HG03378 (cell line): Measurements from ENCODE around the gene B9D2.
A peak's percentile ranks its signal among the peaks of the same experiment; 100 is the strongest.
"Not testable (repeated sequence)": the region's sequence is repeated elsewhere in the genome, so short reads cannot be mapped to it uniquely, and the experiment has no call there.

Source experiments
- ATAC-seq: cut with Tn5 transposase; IDR thresholded peaks from one replicate; pipeline ENCODE4 v1.9.1; 2021; ENCODE audit warnings: mild to moderate bottlenecking, moderate library complexity; ENCODE audit not compliant: unreplicated experiment

The B9D2 gene

DNA sequence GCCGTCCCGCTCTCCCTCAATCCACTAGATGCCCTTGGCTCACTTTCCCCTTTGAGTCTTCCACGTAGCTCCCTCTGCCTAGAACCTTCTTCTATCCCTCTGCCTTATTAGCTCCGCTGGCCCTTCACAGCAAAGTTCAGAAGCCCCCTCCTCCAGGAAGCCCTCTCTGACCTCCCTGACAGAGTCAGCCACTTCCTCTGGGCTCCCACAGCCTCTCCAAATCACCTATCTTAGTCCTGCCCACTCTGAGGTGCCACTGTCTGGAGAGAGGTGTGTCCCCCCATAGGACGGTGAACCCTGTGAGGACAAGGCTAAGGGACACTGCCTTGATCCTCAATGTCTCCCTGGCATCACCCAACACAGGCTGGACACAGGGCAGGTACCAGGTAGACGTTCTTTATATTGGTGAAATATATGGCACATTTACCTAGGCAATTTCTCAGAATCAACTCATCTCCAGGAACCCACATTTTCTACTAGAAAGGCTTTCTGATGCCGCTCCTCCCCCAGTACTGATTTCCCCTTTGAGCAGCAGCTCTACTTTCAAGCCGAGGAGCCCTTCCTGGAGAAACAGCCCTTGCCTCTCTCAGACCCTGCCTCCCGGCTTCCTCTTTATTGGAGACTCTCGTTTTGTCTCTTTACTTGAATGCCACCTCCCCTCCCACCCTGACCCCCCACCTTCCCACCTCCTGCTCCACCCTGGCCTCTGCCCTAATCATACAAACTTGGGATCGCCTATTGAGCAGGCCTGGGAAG is 6.8 kb downstream of the B9D2 start:
- ATAC-seq = no peak

DNA sequence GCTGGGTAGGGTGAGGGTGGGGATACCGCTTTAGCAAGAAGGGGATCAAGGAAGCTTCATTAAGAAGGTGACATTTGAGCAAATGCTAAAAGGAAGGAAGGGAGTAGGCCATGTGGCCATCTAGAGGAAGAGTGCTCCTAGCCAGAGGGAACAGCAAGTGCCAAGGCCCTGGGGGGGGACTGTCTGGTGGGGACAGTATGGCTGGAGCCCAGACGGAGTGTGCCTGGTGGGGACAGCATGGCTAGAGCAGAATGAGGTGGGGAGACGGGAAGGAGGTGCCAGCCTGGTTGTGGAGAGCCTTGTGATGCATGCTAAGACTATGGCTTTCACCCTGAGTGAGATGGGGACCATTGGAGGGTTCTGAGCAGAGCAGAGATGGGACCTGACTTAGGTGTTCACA is 8.1 kb downstream of the B9D2 start:
- no peak for ATAC-seq

DNA sequence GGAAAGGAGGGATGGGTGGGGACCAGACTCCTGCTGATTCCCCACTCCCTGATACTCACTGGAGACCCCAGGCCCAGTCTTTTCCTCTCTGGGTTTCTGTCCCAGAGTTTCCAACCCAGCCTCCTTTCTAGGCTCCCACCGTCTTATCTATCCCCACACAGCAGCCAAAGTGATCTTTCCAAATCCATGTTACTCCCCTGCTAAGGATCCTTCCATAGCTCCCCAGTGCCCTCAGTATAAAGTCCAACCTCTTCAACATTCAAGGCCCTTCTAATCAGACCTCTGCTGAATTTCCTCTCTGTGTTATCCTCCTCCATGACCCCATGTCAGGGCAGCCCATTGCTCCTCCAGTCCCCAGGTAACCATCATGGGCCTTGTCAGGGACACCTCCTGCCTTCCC is 8.9 kb downstream of the B9D2 start:
- no peak for ATAC-seq

DNA sequence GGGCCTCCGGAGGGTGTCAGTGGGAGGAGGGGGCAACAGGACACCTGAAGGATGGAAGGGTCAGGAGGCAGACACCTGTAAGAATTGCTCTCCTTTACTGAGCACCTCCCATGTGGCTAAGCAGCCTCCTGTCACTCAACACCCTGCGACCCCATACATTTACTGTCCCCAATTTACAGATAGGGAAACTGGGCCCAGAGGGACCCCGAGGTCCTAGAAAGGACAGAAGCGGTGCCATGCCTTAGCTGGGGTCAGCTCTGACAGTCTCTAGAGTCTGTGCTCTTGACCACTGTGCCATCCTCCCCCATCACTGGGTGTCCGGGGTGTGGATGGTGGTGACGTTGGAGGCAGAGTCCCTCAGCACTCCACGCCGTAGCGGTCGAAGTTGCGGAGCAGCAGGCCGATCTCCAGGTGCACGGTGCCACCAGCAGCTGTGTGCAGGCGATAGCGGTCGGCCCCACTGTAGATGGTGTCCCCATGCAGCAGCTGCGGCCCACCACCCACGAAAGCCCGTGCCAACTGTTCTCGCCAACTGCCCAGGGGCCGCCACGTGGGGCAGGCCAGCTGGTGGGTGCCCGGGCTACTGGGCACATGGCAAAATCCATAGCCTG is 9.5 kb downstream of the B9D2 start:
- ATAC-seq = no peak

DNA sequence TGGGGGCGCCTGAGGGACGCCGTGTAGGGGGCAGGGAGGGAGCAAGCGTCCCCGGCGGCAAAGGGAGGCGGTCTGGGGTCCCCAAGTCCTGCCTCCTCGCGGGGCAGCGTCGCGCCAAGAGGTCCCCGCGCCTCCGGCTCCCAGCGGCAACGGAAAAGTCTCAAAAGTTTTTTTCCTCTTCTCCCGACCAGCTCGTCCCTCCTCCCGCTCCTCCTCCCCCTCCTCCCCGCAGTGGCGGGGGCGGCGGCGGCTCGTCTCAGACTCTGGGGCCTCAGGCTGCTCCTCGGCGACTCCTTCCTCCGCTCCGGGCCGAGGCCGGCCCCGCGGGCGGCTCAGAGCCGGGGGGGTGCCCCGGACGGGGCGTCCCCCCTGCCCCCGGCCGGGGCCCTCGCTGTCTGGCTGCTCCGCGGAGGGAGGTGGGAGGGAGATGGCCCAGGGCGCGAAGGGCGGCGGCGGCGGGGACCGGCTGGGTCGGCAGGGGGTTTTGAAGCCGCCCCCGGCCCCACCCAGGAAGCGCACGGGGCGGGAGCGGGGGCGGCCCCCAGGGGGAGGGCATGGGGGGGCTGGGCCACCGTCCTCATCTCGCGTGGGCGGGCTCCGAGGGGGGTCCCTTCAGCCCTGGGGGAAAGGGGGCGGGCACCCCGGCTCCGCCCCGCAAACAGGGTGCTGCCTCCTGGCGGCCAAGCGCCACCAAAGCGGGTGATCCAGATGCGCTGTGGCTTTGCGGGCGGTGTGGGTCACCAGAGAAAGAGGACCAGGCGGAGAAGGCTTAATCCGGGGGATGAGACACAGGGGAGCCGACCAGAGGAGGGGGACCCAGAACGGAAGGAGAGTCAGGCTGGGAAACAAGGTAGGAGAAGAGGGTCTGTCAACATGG is 10.2 kb downstream of the B9D2 start, which contains the start of gene TGFB1:
TSS of gene TGFB1 (minus strand) at position 457 of the 877 bp plus-strand sequence. CDS start 878 bp downstream, outside the sequence.
- no peak for ATAC-seq

DNA sequence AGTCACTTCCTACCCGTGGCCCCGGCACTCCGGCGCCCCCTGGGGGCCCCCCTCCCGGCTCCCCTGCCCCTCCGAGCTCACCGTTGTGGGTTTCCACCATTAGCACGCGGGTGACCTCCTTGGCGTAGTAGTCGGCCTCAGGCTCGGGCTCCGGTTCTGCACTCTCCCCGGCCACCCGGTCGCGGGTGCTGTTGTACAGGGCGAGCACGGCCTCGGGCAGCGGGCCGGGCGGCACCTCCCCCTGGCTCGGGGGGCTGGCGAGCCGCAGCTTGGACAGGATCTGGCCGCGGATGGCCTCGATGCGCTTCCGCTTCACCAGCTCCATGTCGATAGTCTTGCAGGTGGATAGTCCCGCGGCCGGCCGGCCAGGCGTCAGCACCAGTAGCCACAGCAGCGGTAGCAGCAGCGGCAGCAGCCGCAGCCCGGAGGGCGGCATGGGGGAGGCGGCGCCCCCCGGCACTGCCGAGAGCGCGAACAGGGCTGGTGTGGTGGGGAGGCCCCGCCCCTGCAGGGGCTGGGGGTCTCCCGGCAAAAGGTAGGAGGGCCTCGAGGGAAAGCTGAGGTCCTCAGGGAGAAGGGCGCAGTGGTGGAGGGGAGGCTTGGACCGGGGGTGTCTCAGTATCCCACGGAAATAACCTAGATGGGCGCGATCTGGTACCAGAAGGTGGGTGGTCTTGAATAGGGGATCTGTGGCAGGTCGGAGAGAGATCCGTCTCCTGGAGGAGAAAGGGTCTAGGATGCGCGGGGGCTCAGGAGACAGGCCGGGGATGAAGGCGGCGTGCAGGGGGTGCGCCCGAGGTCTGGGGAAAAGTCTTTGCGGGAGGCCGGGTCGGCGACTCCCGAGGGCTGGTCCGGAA is 11.1 kb downstream of the B9D2 start:
- no peak for ATAC-seq

DNA sequence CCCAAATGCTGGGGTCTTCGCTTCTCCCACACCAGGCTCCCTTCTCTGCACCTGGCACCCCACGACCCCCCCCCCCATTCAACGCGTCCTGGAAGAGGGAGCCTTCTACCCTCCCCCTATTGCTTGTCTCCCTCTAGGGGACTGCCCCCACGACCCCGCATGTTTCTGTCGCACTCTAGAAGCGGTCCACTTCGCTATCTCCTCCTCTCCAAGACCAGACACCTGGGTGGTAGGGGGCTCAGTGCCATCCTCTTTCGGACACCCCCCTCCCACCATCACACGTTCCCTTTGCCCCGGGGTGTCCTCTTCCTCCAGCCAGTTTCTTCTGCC is 11.7 kb downstream of the B9D2 start:
- ATAC-seq = no peak

DNA sequence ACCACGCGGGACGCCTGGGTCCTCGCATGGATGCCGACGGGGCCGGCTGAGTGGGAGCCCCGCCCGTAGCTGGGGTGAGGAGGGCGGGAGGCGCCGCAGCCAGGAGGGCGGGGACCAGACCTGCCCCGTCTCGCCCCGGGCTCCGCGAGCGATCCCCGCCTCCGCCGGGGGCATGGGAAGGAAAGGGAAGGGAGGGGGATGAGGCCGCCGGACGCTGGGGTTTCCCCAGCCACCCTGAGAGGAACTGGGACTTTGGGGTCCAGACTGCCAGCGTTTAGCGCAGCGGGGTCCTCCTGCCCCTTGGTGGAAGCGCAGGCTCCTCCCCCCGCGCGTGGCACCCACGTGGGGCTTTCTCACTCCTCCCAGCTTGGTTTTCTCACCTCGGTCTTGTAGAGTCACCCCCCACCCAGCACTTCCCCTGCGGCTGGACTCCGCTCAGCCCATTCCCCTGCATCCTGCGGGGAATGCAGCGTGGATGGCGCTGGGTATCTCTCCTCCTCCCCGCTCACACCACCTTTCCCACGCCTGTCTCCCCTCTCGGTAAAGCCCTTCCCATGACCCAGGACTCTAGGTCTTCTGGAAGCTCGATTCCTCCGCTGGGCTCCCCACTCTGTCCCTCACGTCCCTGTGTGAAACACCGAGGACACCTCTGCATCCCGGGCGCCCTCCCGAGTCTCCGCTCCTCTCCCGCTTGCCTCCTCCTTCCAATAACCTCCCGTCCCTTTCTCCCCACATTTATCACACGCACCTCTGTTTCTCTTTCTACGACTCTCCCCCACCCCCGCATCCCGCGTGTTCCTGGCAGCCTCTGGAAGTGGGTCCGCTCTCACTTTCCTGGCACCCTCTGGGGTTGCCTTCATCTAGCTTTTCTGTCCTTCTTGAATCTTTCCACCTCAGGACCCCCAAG is 12.4 kb downstream of the B9D2 start:
- ATAC-seq = peak; percentile 43

DNA sequence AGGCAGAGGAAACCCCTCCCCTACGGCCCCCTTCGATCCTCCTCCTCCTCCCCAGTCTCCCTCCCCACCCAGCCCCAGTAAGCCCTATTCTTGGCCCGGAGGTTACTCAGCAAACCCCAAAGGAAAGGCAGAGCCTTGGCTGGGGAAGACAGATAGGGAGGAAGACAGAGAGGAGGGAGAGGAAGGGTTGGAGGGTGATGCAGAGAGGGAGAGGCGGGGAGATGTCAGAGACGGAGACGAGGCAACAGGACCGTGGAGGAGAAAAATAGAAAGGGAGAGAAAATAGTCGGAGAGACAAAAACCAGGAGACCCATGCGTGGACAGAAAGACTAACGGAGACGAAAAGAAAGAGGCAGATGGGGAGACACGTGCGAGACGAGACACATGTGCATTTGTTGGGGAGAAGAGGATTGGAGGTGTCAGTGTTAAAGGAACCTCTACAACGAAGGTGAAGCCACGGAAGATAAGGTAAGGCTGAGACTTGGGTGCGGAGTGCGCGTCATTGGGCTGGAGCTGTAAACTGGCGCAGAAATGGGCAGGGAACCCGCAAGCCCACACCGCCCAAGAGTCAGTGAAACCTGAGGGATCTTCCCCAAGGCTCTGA is 13.1 kb downstream of the B9D2 start:
- ATAC-seq = peak; percentile 2

DNA sequence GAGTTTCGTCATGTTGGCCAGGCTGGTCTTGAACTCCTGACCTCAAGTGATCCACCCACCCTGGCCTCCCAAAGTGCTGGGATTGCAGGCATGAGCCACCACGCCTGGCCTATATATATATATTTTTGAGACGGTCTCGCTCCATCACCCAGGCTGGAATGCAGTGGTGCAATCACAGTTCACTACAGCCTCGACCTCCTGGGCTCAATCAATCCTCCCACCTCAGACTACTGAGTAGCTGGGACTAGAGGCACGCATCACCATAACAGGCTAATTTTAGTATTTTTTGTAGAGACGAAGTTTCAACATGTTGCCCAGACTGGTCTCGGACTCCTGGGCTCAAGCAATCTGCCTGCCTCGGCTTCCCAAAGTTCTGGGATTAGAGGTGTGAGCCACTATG is 17.0 kb downstream of the B9D2 start:
- not testable (repeated sequence) for ATAC-seq

DNA sequence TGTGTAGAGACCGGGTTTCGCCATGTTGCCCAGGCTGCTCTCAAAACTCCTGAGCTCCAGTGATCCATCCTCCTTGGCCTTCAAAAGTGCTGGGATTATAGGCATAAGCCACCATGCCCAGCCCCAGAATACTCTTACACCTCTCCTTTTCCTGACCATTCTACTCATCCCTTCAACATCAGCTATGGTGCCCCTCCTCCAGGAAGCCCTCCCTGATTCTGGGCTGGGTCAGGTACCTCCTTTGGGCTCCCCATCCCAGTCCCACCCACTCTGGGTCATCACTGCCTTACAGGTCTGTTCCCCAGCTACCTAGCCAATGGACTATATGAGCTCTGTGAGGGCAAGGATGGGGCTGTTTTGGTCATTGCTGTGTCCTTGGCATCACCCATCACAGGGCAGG is 19.8 kb downstream of the B9D2 start:
- ATAC-seq = no peak

DNA sequence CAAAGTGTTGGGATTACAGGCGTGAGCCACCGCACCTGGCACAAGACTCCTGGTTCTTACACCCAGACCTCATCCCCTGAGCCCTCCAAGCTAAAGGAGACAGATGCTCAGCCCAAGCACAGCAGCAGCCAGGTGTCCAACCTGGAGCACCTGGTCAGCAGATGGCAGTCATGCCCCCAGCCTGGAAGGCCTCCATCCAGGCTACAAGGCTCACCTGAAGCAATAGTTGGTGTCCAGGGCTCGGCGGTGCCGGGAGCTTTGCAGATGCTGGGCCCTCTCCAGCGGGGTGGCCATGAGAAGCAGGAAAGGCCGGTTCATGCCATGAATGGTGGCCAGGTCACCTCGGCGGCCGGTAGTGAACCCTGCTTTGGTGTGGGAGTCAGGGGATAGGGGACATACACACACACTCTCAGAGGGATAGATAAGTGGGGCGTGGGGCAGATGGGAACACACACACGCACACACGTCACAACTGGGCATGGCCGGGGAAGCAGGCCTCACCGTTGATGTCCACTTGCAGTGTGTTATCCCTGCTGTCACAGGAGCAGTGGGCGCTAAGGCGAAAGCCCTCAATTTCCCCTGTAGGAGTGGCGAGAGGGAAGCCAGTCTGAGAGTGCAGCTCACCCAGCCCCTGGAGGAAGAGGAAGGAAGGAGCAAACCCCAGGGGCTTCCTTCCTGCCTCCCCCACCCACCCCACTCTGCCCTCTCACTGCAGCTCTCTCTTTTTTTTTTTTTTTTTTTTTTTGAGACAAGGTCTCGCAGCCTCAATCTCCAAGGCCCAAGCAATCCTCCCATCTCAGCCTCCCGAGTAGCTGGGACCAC is 22.1 kb downstream of the B9D2 start:
- no peak for ATAC-seq

DNA sequence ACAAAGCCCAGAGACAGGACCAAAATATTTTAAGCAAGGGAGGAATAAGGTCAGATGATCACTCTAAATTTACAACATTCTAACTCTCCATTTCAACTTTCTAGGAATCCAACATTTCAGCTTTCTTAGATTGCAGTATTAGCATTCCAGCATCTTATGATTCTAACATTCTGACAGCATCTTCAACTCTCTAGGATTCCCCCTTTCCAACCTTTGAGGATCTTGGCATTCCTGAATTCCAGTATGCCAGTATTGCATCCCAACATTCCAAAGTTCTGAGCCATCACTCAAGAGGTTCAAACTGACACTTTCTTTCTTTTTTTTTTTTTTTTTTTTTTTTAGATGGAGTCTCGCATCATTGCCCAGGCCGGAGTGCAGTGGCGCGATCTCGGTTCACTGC is 24.0 kb downstream of the B9D2 start:
- no peak for ATAC-seq

DNA sequence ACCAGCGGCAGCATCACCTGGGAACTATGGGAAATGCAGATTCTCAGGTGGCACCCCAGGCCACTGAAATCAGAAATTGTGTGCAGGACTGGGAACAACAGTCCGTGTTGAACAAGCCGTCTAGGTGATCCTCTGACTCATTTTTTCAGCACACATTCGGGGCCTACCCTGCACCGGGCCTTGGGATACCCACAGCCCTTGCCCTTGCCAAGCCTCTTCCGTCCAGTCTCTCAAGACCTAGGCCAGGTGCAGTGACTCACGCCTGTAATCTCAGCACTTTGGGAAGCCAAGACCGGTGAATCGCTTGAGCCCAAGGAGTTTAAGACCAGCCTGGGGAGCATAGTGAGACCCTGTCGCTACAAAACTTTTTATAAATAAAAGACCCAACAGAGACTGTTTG is 28.5 kb downstream of the B9D2 start:
- no peak for ATAC-seq

DNA sequence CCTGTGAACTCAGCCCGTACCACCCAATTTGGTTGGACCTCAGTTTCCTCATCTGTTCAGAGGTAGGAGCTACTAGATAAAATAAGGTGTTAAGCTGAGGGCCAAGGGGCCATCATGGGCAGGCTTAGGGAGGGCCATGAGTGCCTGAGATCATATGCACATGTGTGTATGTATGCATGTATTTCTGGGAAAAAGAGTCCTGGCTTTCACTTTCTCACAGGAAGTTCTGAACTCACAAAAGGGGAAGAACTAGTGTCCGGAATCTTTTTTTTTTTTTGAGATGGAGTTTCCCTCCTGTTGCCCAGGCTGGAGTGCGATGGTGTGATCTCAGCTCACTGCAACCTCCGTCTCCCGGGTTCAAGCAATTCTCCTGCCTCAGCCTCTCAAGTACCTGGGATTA is 29.2 kb downstream of the B9D2 start:
- ATAC-seq = no peak

DNA sequence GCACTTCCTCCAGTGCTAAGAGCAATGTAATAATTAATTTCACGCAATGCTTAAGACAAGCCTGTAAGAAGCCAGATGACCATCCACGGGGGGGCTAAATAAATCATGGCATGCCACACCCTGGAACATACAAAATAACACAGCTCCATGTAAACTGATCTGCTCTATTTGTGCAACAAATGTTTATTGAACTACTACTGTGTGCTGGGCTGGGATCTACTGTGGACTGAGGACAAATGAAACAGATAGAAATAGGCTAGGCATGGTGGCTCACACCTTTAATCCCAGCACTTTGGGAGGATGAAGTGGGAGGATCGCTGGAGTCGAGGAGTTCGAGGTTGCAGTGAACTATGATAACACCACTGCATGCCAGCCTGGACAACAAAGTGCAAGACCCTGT is 31.5 kb downstream of the B9D2 start:
- no peak for ATAC-seq

DNA sequence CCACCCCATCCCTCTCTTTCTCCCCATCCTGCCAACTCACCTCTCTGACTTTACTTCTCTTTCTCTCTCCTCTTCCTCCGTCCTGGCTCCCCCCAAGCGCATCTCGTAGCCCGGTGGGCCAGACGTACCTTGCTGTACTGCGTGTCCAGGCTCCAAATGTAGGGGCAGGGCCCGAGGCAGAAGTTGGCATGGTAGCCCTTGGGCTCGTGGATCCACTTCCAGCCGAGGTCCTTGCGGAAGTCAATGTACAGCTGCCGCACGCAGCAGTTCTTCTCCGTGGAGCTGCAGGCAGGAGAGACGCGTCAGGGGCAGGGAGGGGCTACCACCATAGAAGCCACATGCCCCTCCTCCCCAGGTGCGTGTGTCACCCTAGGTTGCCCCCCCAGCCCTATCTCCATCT is 31.9 kb downstream of the B9D2 start:
- ATAC-seq = no peak

DNA sequence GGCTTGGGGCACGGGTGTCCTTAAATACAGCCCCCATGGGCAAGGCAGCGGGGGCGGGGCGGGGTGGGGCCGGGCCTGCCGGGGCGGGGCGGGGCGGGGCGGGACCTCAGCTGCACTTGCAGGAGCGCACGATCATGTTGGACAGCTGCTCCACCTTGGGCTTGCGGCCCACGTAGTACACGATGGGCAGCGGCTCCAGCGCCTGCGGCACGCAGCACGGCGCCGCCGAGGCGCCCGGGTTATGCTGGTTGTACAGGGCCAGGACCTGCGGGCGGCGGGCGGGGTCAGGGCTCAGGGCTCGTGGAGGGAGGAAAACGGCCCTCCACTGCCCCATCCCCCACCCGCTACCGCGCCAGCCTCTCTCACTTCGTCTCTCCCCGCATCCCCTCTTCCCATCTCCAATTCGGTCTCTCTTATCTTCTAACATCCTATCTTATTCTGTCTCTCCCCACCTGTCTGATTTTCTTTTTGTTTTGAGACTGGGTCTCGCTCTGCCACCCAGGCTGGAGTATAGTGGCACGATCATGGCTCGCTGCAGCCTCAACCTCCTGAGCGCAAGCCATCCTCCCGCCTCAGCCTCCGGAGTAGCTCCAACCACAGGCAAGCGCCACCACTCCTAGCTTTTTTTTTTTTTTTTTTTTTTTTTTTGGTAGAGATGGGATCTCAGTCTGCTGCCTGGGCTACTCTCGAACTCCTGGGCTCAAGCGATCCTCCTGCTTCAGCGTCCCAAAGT is 32.8 kb downstream of the B9D2 start:
- no peak for ATAC-seq
